GM21529 (cell line): ENCODE data around the gene COL15A1.
"Not testable (repeated sequence)": the region's sequence is repeated elsewhere in the genome, so short reads cannot be mapped to it uniquely, and the experiment has no call there.

Experiments
- ATAC-seq: cut with Tn5 transposase; IDR thresholded peaks from one replicate; pipeline ENCODE4 v1.9.1; 2021; ENCODE audit not compliant: unreplicated experiment

COL15A1 gene

DNA sequence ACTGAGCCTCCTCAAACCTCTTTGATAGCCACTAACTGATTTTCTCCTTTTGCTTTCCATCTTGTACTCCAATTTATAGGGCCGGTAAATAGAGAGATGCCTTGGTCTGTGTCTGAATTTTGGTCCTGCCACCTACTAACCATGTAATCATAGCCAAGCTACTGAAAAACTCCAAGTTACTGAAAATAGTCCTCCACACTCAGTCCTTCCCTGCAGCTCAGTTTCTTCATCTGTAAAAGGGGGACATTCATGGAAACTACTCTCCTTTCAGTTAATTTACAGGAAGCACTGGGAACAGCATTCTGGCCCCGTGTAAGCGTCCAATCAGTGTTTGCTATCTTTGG, 131.2 kb downstream of the COL15A1 start:
- ATAC-seq: no peak

GRCh38 chr9:99075246-99075912, 131.7 kb downstream of the COL15A1 start:
- no peak for ATAC-seq

GRCh38 chr9:99076030-99076429, 132.3 kb downstream of the COL15A1 start:
- ATAC-seq: no peak

DNA sequence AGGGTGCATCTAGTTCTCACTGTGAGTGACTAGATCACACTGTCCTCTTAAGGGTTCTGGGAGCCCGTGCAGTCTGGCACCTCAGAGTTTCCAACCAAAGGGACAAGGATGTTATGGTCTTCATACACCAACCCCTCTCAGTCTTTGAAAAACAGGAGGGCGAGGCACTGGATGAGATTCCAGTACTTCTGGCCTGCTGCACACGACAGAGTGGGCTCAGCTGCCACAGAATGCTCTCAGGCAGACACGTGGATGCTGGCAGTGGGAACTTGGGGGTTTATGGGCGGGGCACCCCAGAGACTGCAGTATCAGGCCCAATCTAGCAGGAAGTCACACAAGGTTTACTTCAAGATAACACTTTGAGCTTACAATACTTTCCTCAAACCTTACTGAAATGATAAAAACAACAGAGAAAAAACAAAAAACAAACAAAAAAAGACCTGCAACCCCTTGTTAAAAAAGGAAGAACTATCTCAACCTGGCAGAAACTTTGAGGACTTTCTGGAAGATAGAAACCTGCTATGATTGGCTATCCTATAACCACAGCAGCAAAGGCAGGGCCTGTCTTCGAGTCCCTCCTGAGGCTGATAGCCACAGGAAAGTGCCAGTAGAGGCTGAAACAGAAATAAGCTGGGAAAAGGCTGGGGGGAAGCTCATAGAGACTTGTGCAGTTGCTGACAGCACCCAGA, 132.9 kb downstream of the COL15A1 start:
- ATAC-seq: no peak

GRCh38 chr9:99078717-99079116, 135.0 kb downstream of the COL15A1 start:
- ATAC-seq: no peak

GRCh38 chr9:99079542-99079941, 135.8 kb downstream of the COL15A1 start:
- ATAC-seq: no peak

DNA sequence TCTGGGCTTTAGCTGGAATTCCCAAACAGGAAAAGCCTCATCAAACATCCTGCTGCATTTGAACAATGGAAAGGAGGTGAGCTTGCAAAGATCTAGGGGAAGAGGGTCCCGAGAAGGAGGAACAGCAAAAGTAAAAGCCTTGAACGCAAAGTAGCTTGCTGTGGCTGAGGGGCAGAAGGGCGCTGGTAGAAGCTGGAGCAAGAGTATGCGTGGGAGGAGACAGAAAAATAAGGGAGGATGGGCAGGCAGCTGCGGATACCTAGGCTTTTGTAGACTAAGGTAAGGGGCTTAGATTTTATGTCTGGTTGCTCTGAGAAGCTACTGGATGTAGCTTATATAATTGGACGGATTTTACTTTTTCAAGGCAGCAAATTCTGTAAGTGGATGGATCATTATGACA, 139.3 kb downstream of the COL15A1 start:
- ATAC-seq: no peak

GRCh38 chr9:99085949-99086948, 142.5 kb downstream of the COL15A1 start:
- no peak for ATAC-seq

- no peak for ATAC-seq
Measured at GRCh38 chr9:99087462-99087861, 143.8 kb downstream of the COL15A1 start.

GRCh38 chr9:99090336-99091130, 146.8 kb downstream of the COL15A1 start:
- no peak for ATAC-seq

GRCh38 chr9:99092643-99093491, 149.2 kb downstream of the COL15A1 start:
- no peak for ATAC-seq

DNA sequence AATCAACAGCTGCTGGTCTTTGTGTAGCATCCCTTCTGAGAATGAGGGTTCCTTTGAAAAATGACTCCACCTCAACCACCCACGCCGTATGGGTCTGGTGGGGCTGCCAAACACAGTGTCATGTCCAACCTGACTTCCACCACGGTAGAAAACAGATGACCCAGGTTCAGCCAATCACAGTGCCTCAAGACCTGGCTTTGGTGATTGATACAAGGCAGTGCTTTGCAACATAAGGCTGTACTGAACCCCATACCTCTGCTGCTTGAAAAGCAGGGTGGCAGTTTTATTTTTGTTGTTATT, 149.7 kb downstream of the COL15A1 start:
- no peak for ATAC-seq

GRCh38 chr9:99095565-99095964, 151.9 kb downstream of the COL15A1 start:
- ATAC-seq: no peak

DNA sequence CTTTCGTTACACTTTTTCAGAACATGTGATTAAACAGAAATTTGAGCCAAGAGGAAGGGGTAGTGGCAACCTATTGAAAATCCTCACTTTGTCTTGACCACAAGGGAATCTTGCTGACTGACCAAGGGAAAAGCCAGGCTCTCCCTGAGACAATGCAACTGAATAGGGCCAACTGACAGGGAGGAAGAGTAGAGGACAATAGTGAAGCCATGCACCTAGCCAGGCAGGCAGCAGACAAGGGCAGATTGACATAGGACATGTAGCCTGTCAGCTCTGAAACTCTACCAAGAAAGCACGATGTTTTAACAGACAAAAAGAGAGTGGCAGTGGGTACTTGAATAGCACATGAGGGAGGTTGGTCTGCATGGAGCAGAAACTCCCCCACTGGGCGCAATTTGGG, 152.7 kb downstream of the COL15A1 start:
- no peak for ATAC-seq

- ATAC-seq: not testable (repeated sequence)
Measured at GRCh38 chr9:99099806-99100585, 156.3 kb downstream of the COL15A1 start.

DNA sequence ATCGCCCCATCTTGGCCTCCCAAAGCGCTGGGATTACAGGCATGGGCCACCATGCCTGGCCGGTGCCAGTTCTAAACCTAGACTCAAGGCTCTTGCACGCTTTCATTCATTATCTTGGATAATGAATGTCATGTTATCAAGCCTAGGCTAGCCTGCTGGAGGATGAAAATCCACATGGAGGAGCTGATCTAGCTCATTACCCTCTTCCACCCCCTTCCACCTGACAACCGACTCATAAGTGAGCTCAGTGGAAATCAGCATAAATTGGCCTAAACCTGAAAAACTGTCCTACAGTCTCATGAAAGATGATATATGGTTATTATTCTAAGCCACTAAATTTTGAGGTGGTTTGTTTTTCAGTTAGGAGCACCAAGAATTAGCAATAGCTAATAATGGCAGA, 157.6 kb downstream of the COL15A1 start:
- ATAC-seq: no peak

GRCh38 chr9:99101812-99102211, 158.1 kb downstream of the COL15A1 start:
- ATAC-seq: no peak

- no peak for ATAC-seq
Measured at GRCh38 chr9:99103054-99103895, 159.6 kb downstream of the COL15A1 start.
